HG02642 (cell line): ENCODE data around the gene SECISBP2.

ENCODE experiments used
- ATAC-seq: cut with Tn5 transposase; IDR thresholded peaks from one replicate; pipeline ENCODE4 v1.9.1; 2021; ENCODE audit warnings: mild to moderate bottlenecking; ENCODE audit not compliant: unreplicated experiment, poor library complexity

SECISBP2 gene

DNA sequence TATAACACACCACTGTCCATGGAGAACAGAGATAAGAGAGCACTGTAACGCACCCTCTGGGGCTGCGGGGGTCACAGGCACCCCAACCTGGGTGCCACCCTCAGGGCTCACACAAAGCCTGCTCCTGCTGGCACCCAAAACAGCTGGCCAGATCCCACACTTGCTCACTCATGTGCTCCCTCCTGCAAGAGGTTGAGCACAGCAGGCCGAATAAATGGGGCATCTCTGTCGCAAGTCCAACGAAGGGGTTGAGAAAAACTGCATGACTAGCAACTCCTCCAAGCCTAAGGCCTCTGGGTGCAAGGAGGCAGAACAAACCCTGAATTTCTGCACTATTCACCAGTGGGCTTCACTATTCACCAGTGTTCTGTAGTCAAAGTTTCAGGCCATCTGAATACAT, 80.3 kb downstream of the SECISBP2 start:
- ATAC-seq = no peak

DNA sequence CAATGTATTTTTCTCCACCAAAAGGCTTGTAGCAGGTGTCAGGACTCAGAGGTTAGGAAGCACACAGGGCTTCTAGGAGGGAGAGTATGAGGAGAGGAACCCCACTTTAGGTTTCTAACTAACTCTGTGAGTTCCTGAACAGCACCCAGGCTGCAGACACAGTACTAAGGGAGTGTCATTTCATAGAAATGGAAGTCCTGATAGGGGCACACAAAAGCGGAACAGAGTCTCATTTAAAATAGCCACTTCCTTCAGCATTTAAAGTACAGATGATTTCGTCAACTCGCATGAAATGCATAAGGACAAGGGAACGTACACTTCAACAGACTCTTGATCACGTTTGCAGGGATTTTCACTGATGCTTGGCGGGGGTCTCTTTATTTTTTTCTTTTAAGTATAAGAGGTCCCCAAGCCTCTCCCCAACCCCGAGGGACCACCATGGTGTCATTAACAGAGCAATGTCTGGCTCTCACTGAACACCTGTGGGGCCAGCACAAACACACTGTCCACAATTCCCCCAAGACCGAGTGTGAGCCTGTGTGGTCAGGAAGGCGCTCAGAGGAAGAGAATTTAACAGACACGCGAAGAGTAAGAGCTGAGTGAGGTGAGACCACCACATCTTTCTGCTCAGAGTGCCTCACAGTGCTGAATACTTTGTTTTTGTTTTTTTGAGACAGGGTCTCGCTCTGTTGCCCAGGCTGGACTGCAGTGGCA, 82.3 kb downstream of the SECISBP2 start:
- ATAC-seq = peak; percentile 71

- ATAC-seq = no peak
These were observed 84.6 kb downstream of the SECISBP2 start for GRCh38 chr9:89402695-89403427.

DNA sequence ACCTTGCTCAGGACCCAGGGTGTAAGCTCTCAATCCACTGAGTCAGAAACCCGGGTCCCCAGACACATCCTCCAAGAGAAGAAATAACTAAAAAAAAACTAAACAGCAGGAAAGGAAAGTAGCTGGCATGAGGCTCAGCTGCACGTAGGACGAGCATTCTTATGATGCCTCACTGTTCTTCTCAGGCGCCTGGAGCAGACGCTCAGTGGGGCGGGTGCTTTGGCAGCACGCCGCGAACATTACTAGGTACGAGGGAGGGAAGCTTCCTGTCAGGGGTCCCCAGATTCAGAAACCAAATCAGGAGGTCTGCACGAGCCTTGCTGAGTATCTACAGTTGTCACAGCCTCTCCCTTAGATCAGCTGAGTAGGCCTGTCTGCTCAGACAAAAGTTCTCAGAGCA, 85.8 kb downstream of the SECISBP2 start:
- no peak for ATAC-seq

DNA sequence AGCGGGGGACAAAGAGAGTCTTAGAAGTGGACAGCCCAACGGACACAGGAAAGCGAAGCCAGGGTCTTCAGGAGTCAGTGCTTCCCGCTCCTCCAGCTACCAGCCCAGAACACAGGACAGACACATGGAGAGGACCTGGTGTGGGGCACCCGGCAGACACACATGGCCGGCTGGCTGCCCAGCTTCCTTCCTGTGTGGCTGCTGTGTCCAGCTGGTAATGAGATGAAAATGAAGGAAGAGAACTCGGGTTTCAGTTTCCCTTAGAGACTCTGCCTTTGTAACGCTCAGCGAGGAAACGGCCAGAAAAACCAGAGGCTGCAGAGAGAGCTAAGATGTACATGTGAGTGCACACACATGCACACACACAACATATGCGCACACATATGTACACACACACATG, 87.5 kb downstream of the SECISBP2 start:
- peak; percentile 55 for ATAC-seq

DNA sequence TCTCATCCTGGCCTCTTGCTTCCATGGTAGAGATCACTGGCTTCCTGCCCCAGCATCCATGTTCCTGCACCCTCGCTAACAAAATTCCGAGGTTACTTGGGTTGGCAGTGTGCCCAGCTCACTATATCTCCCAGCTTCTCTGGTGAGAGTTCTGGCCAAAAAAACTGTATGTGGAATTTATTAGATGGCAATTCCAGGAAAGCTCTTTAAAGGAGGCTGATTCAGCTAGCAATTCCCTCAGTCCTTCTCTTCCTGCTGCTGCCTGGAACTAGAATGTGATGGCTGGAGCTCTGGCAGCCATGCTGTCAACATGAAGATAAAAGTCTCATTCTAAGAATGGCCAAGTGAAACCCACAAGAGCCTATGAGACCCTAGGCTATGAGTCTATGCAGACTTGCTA, 88.8 kb downstream of the SECISBP2 start:
- ATAC-seq = no peak

GRCh38 chr9:89408628-89409101, 90.4 kb downstream of the SECISBP2 start:
- ATAC-seq = no peak
